Trophoblast cell (in vitro differentiated cells and primary cell): ENCODE measurements around the gene TFCP2L1.
A peak's percentile ranks its signal among the peaks of the same experiment; 100 is the strongest.
"Not testable (repeated sequence)": the region's sequence is repeated elsewhere in the genome, so short reads cannot be mapped to it uniquely, and the experiment has no call there.

Source experiments
- DNase-seq, 2 donors: peaks; one replicate each; pipeline ENCODE4 v3.0.0-alpha.2; 2016
- H2AFZ ChIP-seq: 2 replicates; pipeline ENCODE4 v1.6.1; 2013; ENCODE audit warnings: low read length, moderate library complexity, mild to moderate bottlenecking; ENCODE audit not compliant: insufficient read depth, poor library complexity
- H2AK5ac ChIP-seq: 2 replicates; pipeline ENCODE4 v1.6.1; 2013; ENCODE audit warnings: mild to moderate bottlenecking, low read length
- H2BK120ac ChIP-seq: 2 replicates; pipeline ENCODE4 v1.6.1; 2013; ENCODE audit warnings: low read length, mild to moderate bottlenecking, moderate library complexity; ENCODE audit not compliant: insufficient read depth, poor library complexity
- H2BK12ac ChIP-seq: 2 replicates; pipeline ENCODE4 v1.6.1; 2013; ENCODE audit warnings: mild to moderate bottlenecking, low read length, moderate library complexity
- H2BK5ac ChIP-seq: 2 replicates; pipeline ENCODE4 v1.6.1; 2013; ENCODE audit warnings: low read length, low read depth, moderate library complexity, mild to moderate bottlenecking; ENCODE audit not compliant: poor library complexity
- H3K14ac ChIP-seq: 2 replicates; pipeline ENCODE4 v1.6.1; 2013; ENCODE audit warnings: mild to moderate bottlenecking, low read length
- H3K18ac ChIP-seq: 2 replicates; pipeline ENCODE4 v1.6.1; 2013; ENCODE audit warnings: mild to moderate bottlenecking, low read length
- H3K23ac ChIP-seq: 2 replicates; pipeline ENCODE4 v1.6.1; 2013; ENCODE audit warnings: low read length
- H3K27ac ChIP-seq: 2 replicates; pipeline ENCODE4 v1.5.1; 2013; ENCODE audit warnings: low read depth, mild to moderate bottlenecking, inconsistent platforms, low read length, moderate library complexity
- H3K27me3 ChIP-seq: 2 replicates; pipeline ENCODE4 v1.6.1; 2013; ENCODE audit warnings: inconsistent platforms, mild to moderate bottlenecking, low read length, moderate library complexity; ENCODE audit not compliant: insufficient read depth
- H3K36me3 ChIP-seq, 2 experiments: 1 replicate in 1 of 2; 2 replicates in 1 of 2; pipeline ENCODE4 v1.6.1; 2013; ENCODE audit warnings: low read length in 2 of 2, mild to moderate bottlenecking in 2 of 2, moderate library complexity in 1 of 2; ENCODE audit not compliant: insufficient read depth in 2 of 2, control insufficient read depth in 1 of 2
- H3K4ac ChIP-seq: 2 replicates; pipeline ENCODE4 v1.6.1; 2013; ENCODE audit warnings: low read depth, mild to moderate bottlenecking, low read length, moderate library complexity
- H3K4me1 ChIP-seq, 2 experiments: 1 replicate in 1 of 2; 2 replicates in 1 of 2; pipeline ENCODE4 v1.6.1; 2013; ENCODE audit warnings: low read length in 2 of 2, mild to moderate bottlenecking in 2 of 2, moderate library complexity in 1 of 2; ENCODE audit not compliant: insufficient read depth in 2 of 2, control insufficient read depth in 1 of 2
- H3K4me2 ChIP-seq: 2 replicates; pipeline ENCODE4 v1.6.1; 2013; ENCODE audit warnings: inconsistent platforms, mild to moderate bottlenecking, low read length, moderate library complexity
- H3K4me3 ChIP-seq: 2 replicates; pipeline ENCODE4 v1.5.1; 2013; ENCODE audit warnings: mild to moderate bottlenecking, low read depth, low read length, inconsistent platforms
- H3K79me1 ChIP-seq: one replicate; pipeline ENCODE4 v1.6.1; 2013; ENCODE audit warnings: low read length
- H3K79me2 ChIP-seq: 2 replicates; pipeline ENCODE4 v1.6.1; 2013; ENCODE audit warnings: low read length, mild to moderate bottlenecking; ENCODE audit not compliant: control insufficient read depth, insufficient read depth, poor library complexity
- H3K9ac ChIP-seq: 2 replicates; pipeline ENCODE4 v1.6.1; 2013; ENCODE audit warnings: mild to moderate bottlenecking, low read length
- H3K9me3 ChIP-seq: 2 replicates; pipeline ENCODE4 v1.6.1; 2013; ENCODE audit warnings: low read depth, mild to moderate bottlenecking, control low read depth, inconsistent platforms, low read length; ENCODE audit not compliant: insufficient read depth
- H4K12ac ChIP-seq: 2 replicates; pipeline ENCODE4 v1.6.1; 2013; ENCODE audit warnings: low read depth, mild to moderate bottlenecking, low read length, moderate library complexity
- H4K8ac ChIP-seq: 2 replicates; pipeline ENCODE4 v1.6.1; 2013; ENCODE audit warnings: low read depth, mild to moderate bottlenecking, low read length, moderate library complexity
- H4K91ac ChIP-seq: one replicate; pipeline ENCODE4 v1.6.1; 2013; ENCODE audit warnings: low read depth, mild to moderate bottlenecking, low read length, moderate library complexity
- WGBS: extraction: QIAGEN DNeasy Blood & Tissue Kit; methylation state at CpG from one replicate; pipeline ENCODE4 v1.1.7; 2013; ENCODE audit warnings: missing lambda C conversion rate; ENCODE audit not compliant: insufficient read length, insufficient coverage; ENCODE audit errors: extremely low coverage; 5-methylcytosine and 5-hydroxymethylcytosine counted together

The TFCP2L1 gene

DNA sequence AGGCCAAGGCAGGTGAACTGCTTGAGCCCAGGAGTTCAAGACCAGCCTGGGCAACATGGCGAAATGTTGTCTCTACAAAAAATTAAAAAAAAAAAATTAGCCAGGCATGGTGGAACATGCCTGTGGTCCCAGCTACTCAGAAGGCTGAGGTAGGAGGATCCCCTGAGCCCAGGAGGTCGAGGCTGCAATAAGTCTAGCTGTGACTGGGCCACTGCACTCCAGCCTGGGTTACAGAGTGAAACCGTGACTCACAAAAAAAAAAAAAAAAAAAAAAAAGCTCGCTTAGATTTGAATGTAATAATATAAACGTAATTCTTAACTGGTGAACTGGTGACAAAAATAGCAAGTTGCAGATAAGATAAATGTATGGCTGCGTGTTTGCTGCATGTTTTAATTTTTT is 56.5 kb downstream of the TFCP2L1 start:
- Histone ChIP-seq H3K4ac (no peak overlapping the region), H2BK120ac (no peak overlapping the region), H3K23ac (no peak overlapping the region), H3K9ac (no peak overlapping the region), H2AK5ac (no peak overlapping the region), H3K27me3 (no peaks in the 10 kb centered on the region), H3K36me3 (no peaks in the 10 kb centered on the region), H2BK12ac (no peak overlapping the region), H3K9me3 (peaks cover 5% of the 10 kb centered on the region), H3K4me3 (no peak overlapping the region), H3K18ac (no peak overlapping the region), H3K4me2 (no peak overlapping the region), H3K4me1 (no peaks in the 10 kb centered on the region), H2BK5ac (no peak overlapping the region), H3K27ac (no peak overlapping the region), H4K8ac (no peak overlapping the region), H3K14ac (no peak overlapping the region), H3K79me1 (no peaks in the 10 kb centered on the region), H4K91ac (no peak overlapping the region), H2AFZ (no peak overlapping the region), H4K12ac (no peak overlapping the region), H3K79me2 (no peaks in the 10 kb centered on the region)
- no peak for DNase-seq
- WGBS: no CpG with 5 or more reads among the region's 6 CpGs

DNA sequence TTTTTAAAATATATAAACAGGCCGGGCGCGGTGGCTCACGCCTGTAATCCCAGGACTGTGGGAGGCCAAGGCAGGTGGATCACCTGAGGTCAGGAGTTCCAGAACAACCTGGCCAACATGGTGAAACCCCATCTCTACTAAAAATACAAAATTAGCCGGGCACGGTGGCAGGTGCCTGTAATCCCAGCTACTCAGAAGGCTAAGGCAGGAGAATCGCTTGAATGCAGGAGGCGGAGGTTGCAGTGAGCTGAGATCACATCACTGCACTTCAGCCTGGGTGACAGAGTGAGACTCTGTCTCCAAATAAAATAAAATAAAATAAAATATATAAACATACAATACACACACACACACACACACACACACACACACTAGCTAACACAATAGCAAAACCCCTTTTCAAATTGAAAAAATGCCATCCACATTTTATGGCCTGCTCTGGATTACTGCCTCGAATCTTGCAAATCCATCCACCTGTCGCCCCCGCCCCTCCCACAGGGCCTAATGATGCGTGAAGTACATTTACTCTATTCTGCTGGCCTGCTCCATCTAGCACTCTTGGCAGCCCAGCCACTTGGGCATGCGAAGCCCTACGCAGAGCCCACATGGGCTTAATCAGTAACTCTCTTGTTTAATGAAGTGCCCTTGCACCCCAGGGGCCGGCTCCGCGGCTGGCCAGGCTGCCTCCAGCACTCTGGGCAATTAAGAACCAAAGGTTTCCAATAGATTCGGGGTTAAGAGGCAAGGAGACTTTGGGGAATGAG is 57.4 kb downstream of the TFCP2L1 start:
- H3K4ac ChIP-seq, H3K9ac ChIP-seq, H4K91ac ChIP-seq, H4K12ac ChIP-seq, H2BK12ac ChIP-seq, H3K36me3 ChIP-seq, H3K4me3 ChIP-seq, H3K4me2 ChIP-seq, H4K8ac ChIP-seq, H3K79me2 ChIP-seq, H2AK5ac ChIP-seq, H3K23ac ChIP-seq, H3K79me1 ChIP-seq, H2BK120ac ChIP-seq, DNase-seq, H3K4me1 ChIP-seq, H3K14ac ChIP-seq, H3K27ac ChIP-seq, H2AFZ ChIP-seq, H3K18ac ChIP-seq, H3K27me3 ChIP-seq, H3K9me3 ChIP-seq, H2BK5ac ChIP-seq: not testable (repeated sequence)
- no CpG with 5 or more reads among the region's 18 CpGs for WGBS

- not testable (repeated sequence) for H2BK120ac ChIP-seq, H3K14ac ChIP-seq, H4K91ac ChIP-seq, H3K27me3 ChIP-seq, H3K18ac ChIP-seq, H3K79me2 ChIP-seq, H3K4me1 ChIP-seq, H3K9ac ChIP-seq, H3K79me1 ChIP-seq, H3K4ac ChIP-seq, H2AFZ ChIP-seq, H2BK5ac ChIP-seq, DNase-seq, H3K9me3 ChIP-seq, H2AK5ac ChIP-seq, H2BK12ac ChIP-seq, H3K27ac ChIP-seq, H3K23ac ChIP-seq, H3K4me2 ChIP-seq, H4K8ac ChIP-seq, H3K36me3 ChIP-seq, H4K12ac ChIP-seq
- peak overlapping the region; percentile 44 for H3K4me3 ChIP-seq
- no CpG with 5 or more reads among the region's 26 CpGs for WGBS
Observed at GRCh38 chr2:121225681-121226080, 59.3 kb downstream of the TFCP2L1 start.

DNA sequence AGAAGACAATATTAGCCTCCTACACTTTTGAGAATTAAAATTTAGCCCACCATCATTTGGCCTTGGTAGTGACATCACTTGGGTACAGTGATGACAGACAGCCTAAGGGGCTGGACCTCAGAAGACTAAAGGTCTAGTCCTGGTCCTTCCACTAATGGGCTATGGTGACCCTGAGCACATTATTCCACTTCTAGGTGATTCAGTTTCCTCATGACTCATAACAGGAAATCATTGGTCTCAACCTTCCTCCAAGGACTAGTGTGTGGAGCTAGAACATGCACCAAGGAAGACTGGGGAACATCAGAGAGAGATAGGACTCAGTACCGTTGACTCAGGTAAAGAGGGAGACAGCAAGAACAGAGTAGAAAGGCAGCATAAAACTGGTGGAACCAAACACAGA is 64.0 kb downstream of the TFCP2L1 start:
- no peak overlapping the region for H3K4me3 ChIP-seq
- no peaks in the 10 kb centered on the region for H3K79me2 ChIP-seq
- H3K14ac ChIP-seq: no peak overlapping the region
- no peak overlapping the region for H4K91ac ChIP-seq
- H3K79me1 ChIP-seq: no peaks in the 10 kb centered on the region
- H3K27ac ChIP-seq: no peak overlapping the region
- no peak overlapping the region for H2AK5ac ChIP-seq
- H2BK12ac ChIP-seq: no peak overlapping the region
- H3K23ac ChIP-seq: no peak overlapping the region
- no peak for DNase-seq
- no peak overlapping the region for H4K8ac ChIP-seq
- H3K4me2 ChIP-seq: no peak overlapping the region
- H3K27me3 ChIP-seq: no peaks in the 10 kb centered on the region
- no peaks in the 10 kb centered on the region for H3K36me3 ChIP-seq
- no CpG with 5 or more reads among the region's 1 CpG for WGBS
- H3K9ac ChIP-seq: no peak overlapping the region
- no peak overlapping the region for H3K18ac ChIP-seq
- no peak overlapping the region for H2BK120ac ChIP-seq
- no peak overlapping the region for H2AFZ ChIP-seq
- H2BK5ac ChIP-seq: no peak overlapping the region
- peaks cover 5% of the 10 kb centered on the region for H3K9me3 ChIP-seq
- no peak overlapping the region for H3K4ac ChIP-seq
- H3K4me1 ChIP-seq: no peaks in the 10 kb centered on the region
- no peak overlapping the region for H4K12ac ChIP-seq
